SU-DHL-6 (cell line): Measurements from ENCODE around the gene SYS1.

Source experiments
- EZH2phosphoT487 ChIP-seq: fragments of 200-600 bp; sonication (generic), shearing (Covaris generic); conservative IDR thresholded peaks from 2 replicates; pipeline ENCODE4 v1.6.1; 2018; ENCODE audit warnings: mild to moderate bottlenecking, antibody characterized with exemption, low read length, moderate library complexity, mixed read lengths
- TF ChIP-seq, protein P1 (sequence below): fragments of 200-600 bp; sonication (generic); IDR thresholded peaks from one replicate; pipeline ENCODE4 v1.5.1; 2017; ENCODE audit warnings: antibody characterized with exemption, mild to moderate bottlenecking, low read length, moderate library complexity; ENCODE audit not compliant: insufficient read depth, poor library complexity, severe bottlenecking

DNA sequence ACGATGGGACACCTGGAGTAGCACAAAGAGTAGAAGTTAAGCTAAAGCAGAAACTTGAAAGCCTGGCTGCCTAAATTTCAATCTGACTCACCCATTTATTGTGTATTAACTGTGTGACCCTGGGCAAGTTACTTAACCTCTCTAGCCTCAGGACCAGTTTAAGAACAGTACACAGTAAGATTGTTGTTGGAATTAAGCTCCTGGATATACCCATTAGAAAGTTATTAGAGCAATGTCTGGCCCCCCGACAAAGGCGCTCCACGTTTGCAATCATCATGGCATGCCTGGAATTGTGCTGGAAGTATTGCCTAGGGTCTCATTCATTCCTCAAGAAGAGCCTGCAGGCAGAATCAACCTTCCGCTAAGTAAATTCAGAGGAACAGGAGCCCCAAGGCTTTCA lies 16.1 kb upstream of the SYS1 start:
- TF ChIP-seq, protein P1, sequence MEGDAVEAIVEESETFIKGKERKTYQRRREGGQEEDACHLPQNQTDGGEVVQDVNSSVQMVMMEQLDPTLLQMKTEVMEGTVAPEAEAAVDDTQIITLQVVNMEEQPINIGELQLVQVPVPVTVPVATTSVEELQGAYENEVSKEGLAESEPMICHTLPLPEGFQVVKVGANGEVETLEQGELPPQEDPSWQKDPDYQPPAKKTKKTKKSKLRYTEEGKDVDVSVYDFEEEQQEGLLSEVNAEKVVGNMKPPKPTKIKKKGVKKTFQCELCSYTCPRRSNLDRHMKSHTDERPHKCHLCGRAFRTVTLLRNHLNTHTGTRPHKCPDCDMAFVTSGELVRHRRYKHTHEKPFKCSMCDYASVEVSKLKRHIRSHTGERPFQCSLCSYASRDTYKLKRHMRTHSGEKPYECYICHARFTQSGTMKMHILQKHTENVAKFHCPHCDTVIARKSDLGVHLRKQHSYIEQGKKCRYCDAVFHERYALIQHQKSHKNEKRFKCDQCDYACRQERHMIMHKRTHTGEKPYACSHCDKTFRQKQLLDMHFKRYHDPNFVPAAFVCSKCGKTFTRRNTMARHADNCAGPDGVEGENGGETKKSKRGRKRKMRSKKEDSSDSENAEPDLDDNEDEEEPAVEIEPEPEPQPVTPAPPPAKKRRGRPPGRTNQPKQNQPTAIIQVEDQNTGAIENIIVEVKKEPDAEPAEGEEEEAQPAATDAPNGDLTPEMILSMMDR = no peak
- no peak for TF ChIP-seq EZH2phosphoT487
